Adrenal gland (tissue), 12 donors: ENCODE results near the gene KCP. TPM values are rescaled to one million over a fixed set of nuclear protein-coding genes. Genes with fewer than 3 reads are reported as not detected.

ENCODE experiments used
- DNase-seq, 7 donors: peaks; one replicate each; pipeline ENCODE4 v3.0.0-alpha.2; 2019 to 2020
- H3K27ac ChIP-seq, 5 donors: fragments of 200-600 bp; sonication (generic) in 4 of 5; 1 replicate in 3 of 5; 2 replicates in 2 of 5; pipeline versions ENCODE4 v1.5.1 to v1.8.0; 2016 to 2020; ENCODE audit warnings: mild to moderate bottlenecking in 1 of 5
- H3K27me3 ChIP-seq: fragments of 200-600 bp; 2 replicates; pipeline ENCODE4 v1.8.0; 2021
- H3K36me3 ChIP-seq, 2 donors: fragments of 200-600 bp; replicated peaks in 1 of 2; 1 replicate in 1 of 2; 2 replicates in 1 of 2; pipeline versions ENCODE4 v1.5.1 to v1.8.0; 2018 to 2022
- H3K4me1 ChIP-seq, 2 donors: fragments of 200-600 bp; replicated peaks in 1 of 2; 1 replicate in 1 of 2; 2 replicates in 1 of 2; pipeline versions ENCODE4 v1.5.1 to v1.8.0; 2018 to 2021
- H3K4me3 ChIP-seq, 4 donors: fragments of 200-600 bp; sonication (generic) in 3 of 4; one replicate each; pipeline ENCODE4 v1.5.1; 2016 to 2018
- H3K9me3 ChIP-seq, 3 donors: fragments of 200-600 bp; sonication (generic) in 1 of 3; replicated peaks in 1 of 3; 1 replicate in 2 of 3; 2 replicates in 1 of 3; pipeline versions ENCODE4 v1.5.1 to v1.8.0; 2016 to 2021
- CTCF ChIP-seq, 6 experiments: fragments of 450-650 bp in 4 of 6; fragments of 200-600 bp in 2 of 6; sonication (generic) in 1 of 6; IDR thresholded peaks; 1 replicate in 5 of 6; 2 replicates in 1 of 6; pipeline versions ENCODE4 v1.5.1 to v1.8.0; 2016 to 2021; ENCODE audit warnings: antibody characterized with exemption in 6 of 6, mild to moderate bottlenecking in 2 of 6, moderate library complexity in 1 of 6
- POLR2A ChIP-seq, 2 donors: fragments of 450-650 bp; IDR thresholded peaks; one replicate each; pipeline ENCODE4 v1.6.1; 2017; ENCODE audit warnings: antibody characterized with exemption in 2 of 2, mild to moderate bottlenecking in 2 of 2, moderate library complexity in 1 of 2
- WGBS, 4 donors: extraction: QIAGEN DNeasy Blood & Tissue Kit in 2 of 4; methylation state at CpG; one replicate each; pipeline versions ENCODE4 v1.1.5 to v1.1.7; 2013 to 2017; 5-methylcytosine and 5-hydroxymethylcytosine counted together
- intact Hi-C, 2 donors: fragments of 100-400 bp; cut with DNase I; formaldehyde crosslinking; loops; one replicate each; pipeline versions ENCODE4 v1.14.1 to v1.15.0; 2022 to 2023
- polyA plus RNA-seq, 3 donors: library from polyadenylated mRNA; stranded (reverse); fragments of 200-250 nt in 2 of 3; fragments of 350-450 nt in 1 of 3; fragmentation: Illumina TruSeq in 1 of 3; extraction: RNeasy Lipid Tissue Mini Kit (QIAGEN cat#74804) in 1 of 3; gene quantifications; one replicate each; pipeline ENCODE4 v1.2.3, GENCODE V29; 2013 to 2014
- total RNA-seq, 9 donors: library from RNA; depleted of rRNA in 4 of 9; stranded (reverse); fragments of >200 nt in 4 of 9; fragments of 120-200 nt in 1 of 9; fragmentation: NEBNext Ultra II Directional in 1 of 9; extraction: Animal tissue kit (Norgen Biotek cat#: 25700) in 1 of 9; gene quantifications; one replicate each; pipeline versions ENCODE4 v1.1.0 to v1.2.4, GENCODE V29; 2013 to 2023
- donor health status: healthy with polysubstance abuse.
- donor health status: Bipolar disorder and iron deficiency.
- donor health status: DM: yes; HTN: yes; CAD: no.
- donor health status: DM: no; HTN: no; CAD: no.
- donor health status: DM: no; HTN: no; CAD: no.
- donor health status: DM: yes; HTN: yes; CAD: no.

The KCP gene
- total and polyA plus RNA-seq, 12 donors, result 0.11 to 8.0 (median 0.37) TPM; not detected in 3

GRCh38 chr7:128837521-128837921 is 73.0 kb downstream of the KCP start:
- no peak for DNase-seq
- Histone ChIP-seq H3K4me1 (no peaks in the 10 kb centered on the region), H3K27me3 (no peaks in the 10 kb centered on the region), H3K27ac (no peak overlapping the region), H3K36me3 (no peaks in the 10 kb centered on the region), H3K4me3 (no peak overlapping the region), H3K9me3 (no peaks in the 10 kb centered on the region)
- TF ChIP-seq CTCF (IDR thresholded peaks at IDR 0.05), result no peak
- no peak for TF ChIP-seq POLR2A (IDR thresholded peaks at IDR 0.05)
- WGBS, 4 donors, result 87 to 96% (median 91%) methylated on average over 7 to 16 of the region's 16 CpGs
- intact Hi-C loops, result no loop called here

DNA sequence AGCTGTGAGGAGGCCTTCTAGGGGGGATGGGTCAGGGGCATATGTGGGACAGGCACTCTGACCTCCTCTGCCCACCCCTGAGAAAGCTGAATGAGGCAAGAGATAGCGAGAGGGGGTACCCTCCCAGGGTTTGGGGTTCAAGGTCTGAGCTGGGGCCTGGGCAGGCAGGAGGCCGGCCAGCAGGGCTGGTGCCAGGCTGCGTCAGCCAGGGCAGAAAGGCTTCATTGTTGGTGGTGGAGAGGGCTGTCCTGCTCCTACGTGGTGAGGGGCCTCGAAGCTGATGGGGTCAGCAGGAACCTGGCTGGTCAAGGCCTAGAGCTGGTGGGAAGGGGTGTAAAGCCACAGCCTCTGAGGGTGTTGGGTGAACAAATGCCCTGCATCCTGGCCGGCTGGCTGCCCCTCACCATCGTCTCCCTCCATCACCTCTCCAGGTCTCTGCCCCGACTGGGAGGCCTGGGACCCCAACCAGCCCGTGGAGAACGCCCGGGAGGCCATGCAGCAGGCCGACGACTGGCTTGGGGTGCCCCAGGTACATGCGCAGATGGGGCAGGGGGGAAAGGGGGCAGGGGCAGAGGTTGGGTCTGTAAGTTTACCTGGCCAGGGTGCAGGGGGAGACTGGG is 73.7 kb downstream of the KCP start:
- Histone ChIP-seq H3K36me3 (no peaks in the 10 kb centered on the region), H3K27ac (no peak overlapping the region), H3K27me3 (peaks cover 4% of the 10 kb centered on the region), H3K4me3 (no peak overlapping the region), H3K9me3 (no peaks in the 10 kb centered on the region), H3K4me1 (no peaks in the 10 kb centered on the region)
- intact Hi-C loops, result no loop called here
- no peak for DNase-seq
- no peak for TF ChIP-seq CTCF (IDR thresholded peaks at IDR 0.05)
- TF ChIP-seq POLR2A (IDR thresholded peaks at IDR 0.05), result no peak
- 79 to 93% (median 92%) methylated on average over 12 to 14 of the region's 14 CpGs for WGBS, 4 donors

DNA sequence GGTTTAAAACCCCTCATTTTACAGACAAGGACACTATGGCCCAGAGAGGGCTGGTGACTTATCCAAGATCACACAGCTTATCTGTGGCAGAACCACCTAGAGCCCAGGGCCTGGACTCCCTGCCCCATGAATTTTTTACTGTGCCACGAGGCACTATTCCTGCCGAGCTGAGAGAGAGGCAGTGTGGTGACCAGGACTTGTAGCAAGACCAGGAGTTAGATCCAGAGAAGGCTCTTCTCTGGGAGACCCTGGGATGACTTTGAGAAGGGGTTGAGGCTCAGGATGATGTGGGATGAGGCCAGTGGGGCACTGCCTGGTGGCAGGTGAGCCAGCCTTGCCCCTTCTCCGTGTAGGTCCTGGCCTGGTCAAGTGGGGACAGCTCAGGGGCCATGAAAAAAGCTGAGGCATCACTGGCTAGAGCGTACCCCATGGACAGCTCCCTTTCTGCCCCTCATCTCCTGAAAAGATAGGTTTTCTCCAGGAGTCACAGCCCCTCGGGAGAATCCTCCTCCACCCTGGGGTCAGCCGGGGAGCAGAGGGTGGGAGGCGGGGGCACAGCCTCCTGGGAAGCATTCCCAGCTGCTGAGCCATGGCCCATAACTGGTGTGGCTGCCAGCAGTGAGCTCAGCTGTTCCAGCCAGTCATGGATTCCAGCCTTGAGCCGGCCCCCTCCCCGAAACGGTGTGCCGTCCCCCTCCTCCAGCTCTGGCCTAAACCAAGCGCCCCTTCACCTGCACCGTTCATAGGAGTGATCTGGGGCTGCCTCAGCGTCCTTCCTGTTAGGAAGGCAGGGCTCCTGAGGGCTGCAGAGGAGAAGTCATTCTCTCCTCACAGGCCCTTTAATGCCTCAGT is 74.5 kb downstream of the KCP start:
- H3K4me3 ChIP-seq, result no peak overlapping the region
- TF ChIP-seq POLR2A (IDR thresholded peaks at IDR 0.05) (no peak), CTCF (IDR thresholded peaks at IDR 0.05) (no peak)
- H3K27ac ChIP-seq, result no peak overlapping the region
- intact Hi-C loops, result no loop called here
- 65 to 83% (median 76%) methylated on average over 8 to 14 of the region's 14 CpGs for WGBS, 4 donors
- no peak for DNase-seq
- H3K36me3 ChIP-seq, result no peaks in the 10 kb centered on the region
- no peaks in the 10 kb centered on the region for H3K9me3 ChIP-seq
- peaks cover 12% of the 10 kb centered on the region for H3K27me3 ChIP-seq
- peaks cover 0 to 5% of the 10 kb centered on the region in 2 donors for H3K4me1 ChIP-seq

DNA sequence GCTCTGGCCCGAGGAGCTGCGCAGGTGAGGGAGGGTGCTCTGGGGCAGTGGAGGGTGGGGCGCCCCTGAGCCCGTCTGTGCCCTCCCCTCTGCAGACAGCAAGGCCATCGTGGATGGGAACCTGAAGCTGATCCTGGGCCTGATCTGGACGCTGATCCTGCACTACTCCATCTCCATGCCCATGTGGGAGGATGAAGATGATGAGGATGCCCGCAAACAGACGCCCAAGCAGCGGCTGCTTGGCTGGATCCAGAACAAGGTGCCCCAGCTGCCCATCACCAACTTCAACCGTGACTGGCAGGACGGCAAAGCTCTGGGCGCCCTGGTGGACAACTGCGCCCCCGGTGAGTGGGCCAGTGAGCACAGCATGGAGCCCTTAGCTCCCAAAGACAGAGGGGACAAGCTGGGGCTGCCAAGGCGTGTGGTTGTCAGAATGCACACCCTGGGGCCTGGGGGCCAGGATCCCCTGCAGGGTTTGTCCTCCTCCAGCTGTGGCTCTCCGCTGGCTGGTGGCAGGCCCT is 75.2 kb downstream of the KCP start:
- H3K4me3 ChIP-seq, result no peak overlapping the region
- H3K9me3 ChIP-seq, result no peaks in the 10 kb centered on the region
- WGBS, 4 donors, result 84 to 97% (median 89%) methylated on average over 5 to 16 of the region's 16 CpGs
- no peaks in the 10 kb centered on the region for H3K36me3 ChIP-seq
- no peak for DNase-seq
- TF ChIP-seq POLR2A (IDR thresholded peaks at IDR 0.05) (no peak), CTCF (IDR thresholded peaks at IDR 0.05) (no peak)
- H3K27me3 ChIP-seq, result peaks cover 18% of the 10 kb centered on the region
- H3K4me1 ChIP-seq, result peaks cover 0 to 12% of the 10 kb centered on the region in 2 donors
- intact Hi-C loops, result no loop called here
- H3K27ac ChIP-seq, result no peak overlapping the region
